GM13977 (cell line): ENCODE measurements around the gene SULF2.

Experiments
- DNase-seq: peaks from one replicate; pipeline ENCODE4 v3.0.0; 2012; ENCODE audit warnings: low spot score
- CTCF ChIP-seq: IDR thresholded peaks from 2 replicates; pipeline ENCODE4 v1.5.1; 2012; ENCODE audit warnings: mild to moderate bottlenecking, control low read depth; ENCODE audit not compliant: insufficient read depth; ENCODE audit errors: extremely low read depth, missing control alignments
- in situ Hi-C: fragments of 300-500 bp; cut with MboI; formaldehyde crosslinking; loops from one replicate; pipeline ENCODE4 v1.12.0; 2022; ENCODE audit warnings: low sequenced_read_pairs, low pct_unique_long_range_greater_than_20kb, mixed read lengths, inconsistent platforms; ENCODE audit not compliant: unreplicated experiment

The SULF2 gene

GRCh38 chr20:47778398-47779354, 6.6 kb downstream of the SULF2 start:
- in situ Hi-C loops = loop anchor here (25.0 kb wide), 1 partner anchor 834 kb away; no protein-coding TSS in a partner anchor
- DNase-seq = no peak
- no peak for TF ChIP-seq CTCF

GRCh38 chr20:47777220-47777619, 8.1 kb downstream of the SULF2 start:
- TF ChIP-seq CTCF = no peak
- no peak for DNase-seq
- in situ Hi-C loops = loop anchor here (25.0 kb wide), 1 partner anchor 835 kb away; no protein-coding TSS in a partner anchor

GRCh38 chr20:47776639-47777038, 8.6 kb downstream of the SULF2 start:
- no peak for DNase-seq
- in situ Hi-C loops = loop anchor here (25.0 kb wide), 1 partner anchor 836 kb away; no protein-coding TSS in a partner anchor
- no peak for TF ChIP-seq CTCF

GRCh38 chr20:47775841-47776240, 9.4 kb downstream of the SULF2 start:
- no peak for TF ChIP-seq CTCF
- no peak for DNase-seq
- in situ Hi-C loops = loop anchor here (25.0 kb wide), 1 partner anchor 836 kb away; no protein-coding TSS in a partner anchor

GRCh38 chr20:47775039-47775438, 10.2 kb downstream of the SULF2 start:
- no peak for DNase-seq
- in situ Hi-C loops = loop anchor here (25.0 kb wide), 1 partner anchor 837 kb away; no protein-coding TSS in a partner anchor
- TF ChIP-seq CTCF = no peak

- TF ChIP-seq CTCF = no peak
- DNase-seq = no peak
- in situ Hi-C loops = no loop called here
Observed at GRCh38 chr20:47774131-47774777, 11.0 kb downstream of the SULF2 start.
